Body of pancreas (tissue), 4 donors: ENCODE measurements around the gene TOX3.

ENCODE experiments used
- POLR2A ChIP-seq, 3 donors: fragments of 450-650 bp; IDR thresholded peaks; one replicate each; pipeline ENCODE4 v1.6.1; 2016; ENCODE audit warnings: antibody characterized with exemption in 3 of 3, mild to moderate bottlenecking in 2 of 3
- TF ChIP-seq, protein P1 (sequence below), 7 experiments: fragments of 450-650 bp in 4 of 7; fragments of 200-600 bp in 3 of 7; sonication (generic) in 3 of 7; IDR thresholded peaks; one replicate each; pipeline ENCODE4 v1.5.1; 2016 to 2019; ENCODE audit warnings: antibody characterized with exemption in 7 of 7

GRCh38 chr16:52467753-52468152 is 79.2 kb downstream of the TOX3 start:
- TF ChIP-seq, protein P1, sequence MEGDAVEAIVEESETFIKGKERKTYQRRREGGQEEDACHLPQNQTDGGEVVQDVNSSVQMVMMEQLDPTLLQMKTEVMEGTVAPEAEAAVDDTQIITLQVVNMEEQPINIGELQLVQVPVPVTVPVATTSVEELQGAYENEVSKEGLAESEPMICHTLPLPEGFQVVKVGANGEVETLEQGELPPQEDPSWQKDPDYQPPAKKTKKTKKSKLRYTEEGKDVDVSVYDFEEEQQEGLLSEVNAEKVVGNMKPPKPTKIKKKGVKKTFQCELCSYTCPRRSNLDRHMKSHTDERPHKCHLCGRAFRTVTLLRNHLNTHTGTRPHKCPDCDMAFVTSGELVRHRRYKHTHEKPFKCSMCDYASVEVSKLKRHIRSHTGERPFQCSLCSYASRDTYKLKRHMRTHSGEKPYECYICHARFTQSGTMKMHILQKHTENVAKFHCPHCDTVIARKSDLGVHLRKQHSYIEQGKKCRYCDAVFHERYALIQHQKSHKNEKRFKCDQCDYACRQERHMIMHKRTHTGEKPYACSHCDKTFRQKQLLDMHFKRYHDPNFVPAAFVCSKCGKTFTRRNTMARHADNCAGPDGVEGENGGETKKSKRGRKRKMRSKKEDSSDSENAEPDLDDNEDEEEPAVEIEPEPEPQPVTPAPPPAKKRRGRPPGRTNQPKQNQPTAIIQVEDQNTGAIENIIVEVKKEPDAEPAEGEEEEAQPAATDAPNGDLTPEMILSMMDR (IDR thresholded peaks at IDR 0.05): no peak
- TF ChIP-seq POLR2A (IDR thresholded peaks at IDR 0.05): no peak
